Activated CD4-positive, alpha-beta T cell treated with anti-CD3 and anti-CD28 coated beads, Interleukin-2, Interleukin-6, amounts not matched to agents 100 ng/mL and 50 ng/mL, durations not matched to agents 16 hours and 8 hours (primary cell): ENCODE data around the gene RAB7A.

ENCODE experiments used
- DNase-seq: peaks from one replicate; pipeline ENCODE4 v3.0.0-alpha.2; 2020

Gene RAB7A

GRCh38 chr3:128794067-128794768, 68.2 kb downstream of the RAB7A start:
- DNase-seq, result peak; percentile 86

DNA sequence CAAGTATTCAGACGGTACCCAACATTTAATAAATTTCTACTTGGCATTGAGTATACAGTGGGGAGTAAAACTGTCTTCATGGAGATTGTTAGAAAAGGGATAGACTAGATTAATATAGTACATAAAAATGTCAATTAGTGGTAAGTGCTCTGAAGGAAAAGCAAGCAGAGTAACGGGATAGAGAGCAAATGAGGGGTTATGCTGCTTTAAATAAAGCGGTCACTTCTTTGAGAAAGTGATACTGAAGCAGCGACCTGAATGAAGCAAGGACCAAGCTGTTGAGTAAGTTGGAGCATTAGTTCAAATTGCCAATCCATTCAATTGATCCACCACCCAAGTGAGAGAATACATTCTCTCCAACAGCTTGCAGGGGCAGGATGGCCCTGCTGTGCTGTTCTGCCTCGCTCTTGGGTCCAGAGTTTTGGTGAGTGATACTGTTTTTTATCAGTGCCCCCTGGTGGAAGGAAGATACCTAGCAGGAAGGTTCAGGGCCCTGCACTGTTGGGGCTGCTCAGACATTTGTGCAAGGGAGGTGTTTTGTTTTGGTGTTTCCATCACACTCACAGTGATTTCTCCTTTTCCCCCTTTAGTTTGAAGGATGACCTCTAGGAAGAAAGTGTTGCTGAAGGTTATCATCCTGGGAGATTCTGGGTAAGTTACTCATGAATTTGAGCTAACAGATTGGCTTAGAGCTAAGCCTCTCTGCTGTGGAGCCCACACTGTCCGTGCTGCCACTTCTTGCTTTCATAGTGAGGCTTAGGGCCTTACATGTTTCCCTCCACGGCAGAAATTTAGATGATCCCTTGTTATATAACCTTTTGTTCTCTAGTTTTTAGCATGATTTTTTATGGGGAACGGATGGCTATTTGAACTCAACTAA, 69.0 kb downstream of the RAB7A start:
- peak; percentile 87 for DNase-seq

GRCh38 chr3:128799653-128800052, 73.7 kb downstream of the RAB7A start:
- DNase-seq, result peak; percentile 52

DNA sequence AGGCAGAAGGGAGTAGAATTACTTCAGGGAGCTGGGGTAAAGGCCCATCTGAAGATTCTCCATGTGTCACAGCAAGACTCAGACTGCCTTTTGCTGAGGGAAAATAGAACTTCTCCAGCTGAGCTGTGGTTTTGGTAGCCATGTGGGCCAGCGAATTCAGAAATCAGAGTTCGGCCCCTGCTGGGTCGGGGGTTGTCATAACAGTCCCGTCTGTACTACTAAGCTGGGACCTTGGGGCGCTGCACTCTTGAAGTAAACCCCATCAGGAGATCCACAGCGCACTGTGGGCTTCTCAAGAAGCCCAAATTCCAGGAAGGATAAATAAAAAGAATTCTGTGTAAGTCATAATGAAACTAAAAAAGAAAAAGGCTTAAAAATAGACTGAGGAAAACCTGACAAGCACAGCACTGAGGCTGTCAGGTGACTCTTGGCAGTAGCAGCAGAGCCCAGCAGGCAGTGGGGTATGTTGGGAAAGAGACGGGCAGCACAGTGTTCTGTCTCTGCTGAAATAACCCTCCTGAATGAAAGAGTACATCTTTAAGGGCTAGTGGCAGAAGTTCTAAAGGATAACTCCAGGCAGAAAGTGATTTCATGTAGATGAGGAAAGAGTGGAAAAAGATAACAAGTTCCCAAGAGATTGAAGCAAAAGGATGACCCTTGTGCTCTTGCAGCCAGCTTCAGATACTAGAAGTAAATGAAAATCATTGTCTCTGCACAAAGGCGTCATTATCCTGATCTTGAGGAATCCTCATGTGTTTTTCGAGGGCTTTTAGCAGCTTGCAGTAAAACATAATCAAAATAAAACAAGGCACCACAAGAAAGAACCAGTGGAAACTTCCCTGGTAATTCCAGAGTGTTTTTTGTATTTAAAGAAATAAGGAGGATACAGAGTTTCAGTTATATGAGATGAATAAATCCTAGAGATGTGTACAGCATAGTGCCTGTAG, 74.5 kb downstream of the RAB7A start:
- peak; percentile 79 for DNase-seq

- DNase-seq, result no peak
Measured at GRCh38 chr3:128801779-128802380, 75.9 kb downstream of the RAB7A start.

DNA sequence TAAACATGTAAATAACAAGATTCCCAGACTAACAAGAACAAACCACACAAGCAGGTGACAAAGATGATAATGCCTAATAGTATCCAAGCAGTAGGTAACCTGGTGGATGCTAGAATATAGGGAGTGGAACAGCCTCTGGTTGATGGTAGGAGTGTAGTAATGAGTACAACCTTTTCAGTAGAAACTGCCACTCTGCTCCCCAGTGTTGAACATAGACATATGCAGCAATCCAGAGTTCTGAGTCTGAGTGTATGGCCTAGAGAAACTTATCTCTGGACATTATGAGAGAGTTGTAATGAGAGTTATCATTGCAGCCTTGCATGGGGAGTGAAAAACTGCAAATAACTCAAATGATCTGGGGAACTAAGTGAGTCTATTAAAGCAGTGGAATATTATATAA, 77.3 kb downstream of the RAB7A start:
- DNase-seq, result no peak

DNA sequence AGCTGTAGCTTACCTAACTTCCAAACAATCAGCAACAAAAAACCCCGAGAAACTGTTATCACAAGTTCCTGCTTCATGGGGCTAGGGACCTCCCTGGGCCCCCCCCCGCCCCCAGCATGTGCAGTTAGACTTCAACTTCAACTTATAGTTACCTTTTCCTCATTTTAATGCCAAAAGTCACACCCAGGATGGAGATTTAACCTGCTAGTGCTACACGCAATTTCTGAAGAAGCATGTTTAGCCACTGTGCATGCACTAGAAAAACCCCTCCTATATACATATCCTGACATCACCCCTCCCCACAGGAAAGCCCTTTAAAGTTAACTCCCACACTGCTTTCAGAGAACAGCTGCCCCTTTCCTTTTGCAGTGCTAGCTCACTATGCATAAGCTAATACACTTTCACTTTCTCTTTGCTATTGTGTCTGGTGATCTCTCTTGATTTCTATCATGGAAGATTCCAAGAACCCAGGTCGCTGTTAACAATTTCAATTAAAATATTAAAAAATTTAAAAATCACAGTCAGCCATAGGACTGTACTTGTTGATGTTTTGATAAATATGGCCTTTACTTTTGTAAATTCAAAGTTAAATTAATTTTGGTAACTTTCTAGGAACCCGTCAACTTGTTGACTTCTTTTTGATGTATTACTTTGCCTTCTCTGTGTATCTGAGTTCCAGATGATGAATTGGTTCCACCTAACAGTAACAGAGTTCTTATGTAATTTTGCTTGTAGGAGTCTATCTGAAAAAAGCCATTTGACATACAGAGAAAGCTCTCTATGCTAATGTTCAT, 78.2 kb downstream of the RAB7A start:
- DNase-seq, result peak; percentile 93

DNA sequence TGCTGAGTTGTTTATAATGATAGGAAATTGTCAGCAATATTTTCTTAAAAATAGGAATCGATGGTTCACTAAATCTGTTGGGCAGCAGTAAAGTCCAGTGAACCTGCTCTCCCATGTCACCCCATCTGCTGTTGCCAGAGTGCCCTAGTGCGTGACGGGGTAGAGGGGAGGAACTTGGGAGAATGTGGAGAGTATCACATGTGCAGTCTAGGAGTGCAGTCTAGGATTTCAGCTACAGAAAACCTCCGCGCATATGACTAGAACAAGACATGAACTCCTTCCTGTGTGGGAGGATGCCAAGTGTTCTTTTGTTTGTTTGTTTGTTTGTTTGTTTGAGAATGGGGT, 78.8 kb downstream of the RAB7A start:
- DNase-seq, result no peak

DNA sequence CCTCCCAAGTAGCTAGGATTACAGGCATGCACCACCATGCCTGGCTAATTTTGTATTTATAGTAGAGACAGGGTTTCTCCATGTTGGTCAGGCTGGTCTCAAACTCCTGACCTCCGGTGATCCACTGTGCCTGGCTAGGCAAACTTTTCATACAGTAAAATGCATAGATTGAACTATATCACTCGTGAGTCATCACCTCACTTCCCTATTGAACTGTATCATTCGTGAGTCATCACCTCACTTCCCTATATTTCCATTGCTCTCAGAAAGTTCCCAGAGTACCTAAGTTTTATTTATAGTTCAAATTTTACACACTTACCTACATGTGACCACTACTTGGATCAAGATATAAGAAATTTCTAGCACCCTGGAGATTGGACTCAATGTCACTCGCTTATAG, 79.8 kb downstream of the RAB7A start:
- no peak for DNase-seq

- no peak for DNase-seq
Measured at GRCh38 chr3:128806588-128806987, 80.6 kb downstream of the RAB7A start.

GRCh38 chr3:128807186-128807830, 81.3 kb downstream of the RAB7A start:
- DNase-seq, result no peak

GRCh38 chr3:128808672-128809071, 82.7 kb downstream of the RAB7A start:
- no peak for DNase-seq

- no peak for DNase-seq
Measured at GRCh38 chr3:128813097-128813496, 87.1 kb downstream of the RAB7A start.

DNA sequence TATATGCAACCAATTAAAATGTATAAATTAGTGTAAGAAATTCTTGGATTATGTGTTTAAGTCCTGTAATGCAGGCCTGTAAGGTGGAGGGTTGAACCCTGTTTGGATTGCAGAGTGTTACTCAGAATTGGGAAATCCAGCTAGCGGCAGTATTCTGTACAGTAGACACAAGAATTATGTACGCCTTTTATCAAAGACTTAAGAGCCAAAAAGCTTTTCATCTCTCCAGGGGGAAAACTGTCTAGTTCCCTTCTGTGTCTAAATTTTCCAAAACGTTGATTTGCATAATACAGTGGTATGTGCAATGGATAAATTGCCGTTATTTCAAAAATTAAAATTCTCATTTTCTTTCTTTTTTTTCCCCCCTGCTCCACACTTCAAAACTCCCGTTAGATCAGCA, 88.1 kb downstream of the RAB7A start:
- DNase-seq, result no peak

DNA sequence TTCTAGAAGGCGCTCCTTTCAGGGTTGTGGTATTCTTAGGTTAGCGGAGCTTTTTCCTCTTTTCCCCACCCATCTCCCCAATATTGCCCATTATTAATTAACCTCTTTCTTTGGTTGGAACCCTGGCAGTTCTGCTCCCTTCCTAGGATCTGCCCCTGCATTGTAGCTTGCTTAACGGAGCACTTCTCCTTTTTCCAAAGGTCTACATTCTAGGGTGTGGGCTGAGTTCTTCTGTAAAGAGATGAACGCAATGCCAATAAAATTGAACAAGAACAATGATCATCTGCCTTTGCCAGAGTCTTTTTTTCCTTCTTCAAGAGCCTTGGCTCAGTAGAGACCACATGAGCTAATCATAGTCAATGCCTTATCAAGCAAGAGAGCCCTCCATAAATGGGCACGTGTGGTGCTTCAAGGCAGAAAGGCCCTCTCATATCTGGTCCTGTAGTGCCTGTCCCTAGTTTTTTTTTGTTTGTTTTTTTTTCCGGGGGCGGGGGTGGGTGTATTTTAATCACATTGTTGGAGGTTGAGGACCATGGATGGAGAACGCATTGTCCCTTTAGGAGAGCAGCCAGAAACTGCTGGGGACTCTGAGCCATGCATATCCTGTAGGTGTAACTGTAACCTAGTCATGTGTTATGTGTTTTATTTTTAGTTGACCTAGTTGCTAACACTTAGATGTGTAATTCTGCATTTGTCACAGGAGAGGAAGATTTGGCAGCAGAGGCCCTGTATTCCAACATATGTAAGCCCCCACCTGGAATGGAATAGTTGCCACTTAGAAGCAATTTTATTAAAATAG, 88.7 kb downstream of the RAB7A start:
- no peak for DNase-seq

GRCh38 chr3:128815318-128816064, 89.5 kb downstream of the RAB7A start:
- DNase-seq, result no peak

GRCh38 chr3:128818186-128818787, 92.3 kb downstream of the RAB7A start:
- no peak for DNase-seq

DNA sequence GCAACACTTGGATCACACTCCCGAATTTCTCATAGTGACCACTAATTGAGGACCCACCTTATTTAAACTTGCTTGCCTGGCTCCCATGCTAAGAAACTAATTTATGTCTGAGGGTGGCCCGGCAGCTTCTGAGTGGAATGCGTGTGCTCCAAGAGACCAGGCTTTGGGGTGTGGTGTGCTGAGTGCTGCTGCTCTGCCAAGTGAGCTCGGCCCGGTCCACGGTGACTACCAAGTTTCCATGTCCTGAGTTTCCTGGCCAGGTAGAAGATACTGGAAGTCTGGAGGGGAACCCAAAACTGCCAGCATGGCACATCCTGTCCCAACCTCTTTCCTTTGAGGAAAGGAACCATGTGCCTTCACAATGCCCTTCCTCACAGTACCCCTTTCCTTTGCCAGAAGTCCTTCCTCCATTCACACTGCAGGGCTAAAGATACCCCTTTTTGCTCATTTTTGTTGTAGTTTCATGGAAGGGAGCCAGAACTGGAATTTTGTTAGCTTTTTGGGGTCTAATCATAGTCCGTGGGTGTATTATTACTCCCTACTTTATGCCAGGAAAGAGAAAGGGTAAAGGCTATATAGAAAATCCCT, 94.4 kb downstream of the RAB7A start:
- no peak for DNase-seq

GRCh38 chr3:128823008-128823407, 97.0 kb downstream of the RAB7A start:
- no peak for DNase-seq
